T-helper 1 cell (primary cell): ENCODE results near the gene TRAF1.
A peak's percentile ranks its signal among the peaks of the same experiment; 100 is the strongest.
"Not testable (repeated sequence)": the region's sequence is repeated elsewhere in the genome, so short reads cannot be mapped to it uniquely, and the experiment has no call there.

Experiments used
- DNase-seq, 5 donors: peaks; one replicate each; pipeline ENCODE4 v3.0.0-alpha.2; 2012 to 2020
- total RNA-seq, 4 donors: gene quantifications; one replicate each; lab custom pipeline; 2026; lab: John Stamatoyannopoulos, UW

Gene TRAF1
- 273 to 382 (median 365) reads per million in 4 donors for total RNA-seq

- peak in 1 of 5 donors; percentile 70 for DNase-seq
Measured at GRCh38 chr9:120926397-120926928, at the start of gene TRAF1. TSS of gene TRAF1 (minus strand) at chr9:120926796. CDS start at chr9:120926075, 721 bp downstream.

GRCh38 chr9:120974921-120975320 is 48.3 kb upstream of the TRAF1 start:
- no peak for DNase-seq

- no peak for DNase-seq
Measured at GRCh38 chr9:120974181-120974580, 47.6 kb upstream of the TRAF1 start.

GRCh38 chr9:120971938-120972337 is 45.3 kb upstream of the TRAF1 start:
- DNase-seq, result no peak

GRCh38 chr9:120971471-120971870 is 44.9 kb upstream of the TRAF1 start:
- DNase-seq, result not testable (repeated sequence)

- DNase-seq, result no peak
Measured at GRCh38 chr9:120970244-120970643, 43.6 kb upstream of the TRAF1 start.

GRCh38 chr9:120966013-120966369 is 39.4 kb upstream of the TRAF1 start:
- no peak for DNase-seq

- DNase-seq, result no peak
Measured at GRCh38 chr9:120965344-120966012, 38.9 kb upstream of the TRAF1 start.

GRCh38 chr9:120961936-120962335 is 35.3 kb upstream of the TRAF1 start:
- DNase-seq, result no peak

GRCh38 chr9:120960001-120960400 is 33.4 kb upstream of the TRAF1 start:
- DNase-seq, result no peak

GRCh38 chr9:120956862-120957261 is 30.3 kb upstream of the TRAF1 start:
- DNase-seq, result no peak

- no peak for DNase-seq
Measured at GRCh38 chr9:120951960-120952618, 25.5 kb upstream of the TRAF1 start.

- no peak for DNase-seq
Measured at GRCh38 chr9:120950421-120951388, 24.1 kb upstream of the TRAF1 start.

GRCh38 chr9:120949290-120949689 is 22.7 kb upstream of the TRAF1 start:
- DNase-seq, result no peak

- DNase-seq, result no peak
Measured at GRCh38 chr9:120948824-120949223, 22.2 kb upstream of the TRAF1 start.

GRCh38 chr9:120947222-120947621 is 20.6 kb upstream of the TRAF1 start:
- no peak for DNase-seq

GRCh38 chr9:120946259-120946658 is 19.7 kb upstream of the TRAF1 start:
- DNase-seq, result no peak

- DNase-seq, result no peak
Measured at GRCh38 chr9:120944948-120945347, 18.4 kb upstream of the TRAF1 start.

- no peak for DNase-seq
Measured at GRCh38 chr9:120944434-120944843, 17.8 kb upstream of the TRAF1 start.

- DNase-seq, result no peak
Measured at GRCh38 chr9:120942186-120943001, 15.8 kb upstream of the TRAF1 start.

- DNase-seq, result no peak
Measured at GRCh38 chr9:120941046-120941770, 14.6 kb upstream of the TRAF1 start.
